Measurements from ENCODE around the gene CPNE6.

GRCh38 chr14:24054324-24054641 is 17.1 kb upstream of the CPNE6 start:
- TF ChIP-seq CTCF (conservative IDR thresholded peaks at IDR 0.05) (no peak), EZH2 (IDR thresholded peaks at IDR 0.05; ENCODE audit: low read depth) (no peak)
